ENCODE measurements around the gene TGIF2LX.
"Not testable (repeated sequence)": the region's sequence is repeated elsewhere in the genome, so short reads cannot be mapped to it uniquely, and the experiment has no call there.

TGIF2LX gene

GRCh38 chrX:89921665-89922064, at the start of gene TGIF2LX:
Gene TGIF2LX (plus strand): TSS chrX:89921908. CDS start chrX:89922086, 178 bp downstream.
- FAIRE-seq = not testable (repeated sequence)

- not testable (repeated sequence) for FAIRE-seq
Observed at GRCh38 chrX:89922338-89922934, 728 bp downstream of the TGIF2LX start.

GRCh38 chrX:89943077-89943476, 21.4 kb downstream of the TGIF2LX start:
- not testable (repeated sequence) for FAIRE-seq

GRCh38 chrX:89965588-89965987, 43.9 kb downstream of the TGIF2LX start:
- FAIRE-seq = not testable (repeated sequence)
